NCI-H2029 (cell line): Measurements from ENCODE around the gene RAF1.
"Not testable (repeated sequence)": the region's sequence is repeated elsewhere in the genome, so short reads cannot be mapped to it uniquely, and the experiment has no call there.

Experiments
- DNase-seq: peaks from one replicate; lab custom pipeline; 2025; lab: John Stamatoyannopoulos, UW

The RAF1 gene

GRCh38 chr3:12557473-12558100 is 106.3 kb downstream of the RAF1 start:
- DNase-seq, result no peak

GRCh38 chr3:12556690-12557472 is 107.0 kb downstream of the RAF1 start, which contains the start of gene MKRN2:
Gene MKRN2 (plus strand): TSS chr3:12557087. CDS start chr3:12557151, 64 bp downstream.
- peak; percentile 82 for DNase-seq

GRCh38 chr3:12556314-12556689 is 107.6 kb downstream of the RAF1 start:
- DNase-seq, result no peak

- peak; percentile 16 for DNase-seq
Measured at GRCh38 chr3:12553921-12554391, 110.0 kb downstream of the RAF1 start.

- no peak for DNase-seq
Measured at GRCh38 chr3:12549971-12550760, 113.8 kb downstream of the RAF1 start.

GRCh38 chr3:12545473-12545791 is 118.5 kb downstream of the RAF1 start, which contains the start of gene MKRN2OS:
Gene MKRN2OS (minus strand): TSS chr3:12545499. CDS start chr3:12545464, 35 bp downstream.
- DNase-seq, result peak; percentile 89

GRCh38 chr3:12544652-12545472 is 119.1 kb downstream of the RAF1 start:
- DNase-seq, result no peak

- not testable (repeated sequence) for DNase-seq
Measured at GRCh38 chr3:12543497-12543896, 120.4 kb downstream of the RAF1 start.

- no peak for DNase-seq
Measured at GRCh38 chr3:12541625-12542024, 122.3 kb downstream of the RAF1 start.

- DNase-seq, result no peak
Measured at GRCh38 chr3:12536423-12536822, 127.5 kb downstream of the RAF1 start.
